Measurements from ENCODE around the gene GRIA1.

GRIA1 gene

DNA sequence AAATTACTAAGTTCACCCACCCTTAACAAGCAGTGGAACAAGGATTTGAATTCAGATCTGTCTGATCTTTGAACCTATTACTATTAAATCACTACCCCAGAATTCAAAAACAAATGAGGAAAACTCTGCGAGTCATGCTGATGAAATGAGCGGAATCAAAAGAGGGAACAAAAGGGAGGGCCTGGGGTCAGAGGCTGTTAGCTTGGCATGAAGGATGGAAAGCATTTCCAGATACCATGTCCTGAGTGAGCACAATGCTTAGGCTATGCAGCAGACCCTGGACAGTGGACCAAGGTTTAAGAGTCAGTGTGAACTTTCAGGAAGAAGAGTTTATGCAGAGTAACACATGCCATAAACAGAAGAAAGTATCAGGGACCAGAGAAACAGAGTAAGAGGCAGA, 30.5 kb downstream of the GRIA1 start:
- no peak overlapping the region for H3K27ac ChIP-seq (ENCODE audit: low read length)
- no peak overlapping the region for H3K4me3 ChIP-seq (ENCODE audit: low read length in 2 of 2)
- H3K36me3 ChIP-seq (ENCODE audit: control insufficient read depth in 2 of 2, insufficient read depth in 2 of 2, low read length in 2 of 2), result no peaks in the 10 kb centered on the region
- no peak overlapping the region for H3K9ac ChIP-seq (ENCODE audit: low read length in 2 of 2)
- no peaks in the 10 kb centered on the region for H3K27me3 ChIP-seq (ENCODE audit: control insufficient read depth in 1 of 2, insufficient read depth in 2 of 2, low read length in 2 of 2)
- no peaks in the 10 kb centered on the region for H3K9me3 ChIP-seq (ENCODE audit: control insufficient read depth in 2 of 2, low read length in 2 of 2)
- no peaks in the 10 kb centered on the region for H3K4me1 ChIP-seq (ENCODE audit: control insufficient read depth, insufficient read depth, low read length)

- no peak overlapping the region for H3K27ac ChIP-seq (ENCODE audit: low read length)
- no peaks in the 10 kb centered on the region for H3K27me3 ChIP-seq (ENCODE audit: control insufficient read depth in 1 of 2, insufficient read depth in 2 of 2, low read length in 2 of 2)
- H3K9me3 ChIP-seq (ENCODE audit: control insufficient read depth in 2 of 2, low read length in 2 of 2), result no peaks in the 10 kb centered on the region
- no peak overlapping the region for H3K9ac ChIP-seq (ENCODE audit: low read length in 2 of 2)
- no peak overlapping the region for H3K4me3 ChIP-seq (ENCODE audit: low read length in 2 of 2)
- H3K36me3 ChIP-seq (ENCODE audit: control insufficient read depth in 2 of 2, insufficient read depth in 2 of 2, low read length in 2 of 2), result no peaks in the 10 kb centered on the region
- peaks cover under 1% of the 10 kb centered on the region for H3K4me1 ChIP-seq (ENCODE audit: control insufficient read depth, insufficient read depth, low read length)
These were observed 32.7 kb downstream of the GRIA1 start for GRCh38 chr5:153523211-153523610.

- Histone ChIP-seq H3K27me3 (ENCODE audit: control insufficient read depth in 1 of 2, insufficient read depth in 2 of 2, low read length in 2 of 2) (no peaks in the 10 kb centered on the region), H3K36me3 (ENCODE audit: control insufficient read depth in 2 of 2, insufficient read depth in 2 of 2, low read length in 2 of 2) (no peaks in the 10 kb centered on the region), H3K27ac (ENCODE audit: low read length) (no peak overlapping the region), H3K9ac (ENCODE audit: low read length in 2 of 2) (no peak overlapping the region), H3K4me3 (ENCODE audit: low read length in 2 of 2) (no peak overlapping the region), H3K4me1 (ENCODE audit: control insufficient read depth, insufficient read depth, low read length) (peaks cover 2% of the 10 kb centered on the region), H3K9me3 (ENCODE audit: control insufficient read depth in 2 of 2, low read length in 2 of 2) (no peaks in the 10 kb centered on the region)
These were observed 33.4 kb downstream of the GRIA1 start for GRCh38 chr5:153523831-153524230.

- no peaks in the 10 kb centered on the region for H3K36me3 ChIP-seq (ENCODE audit: control insufficient read depth in 2 of 2, insufficient read depth in 2 of 2, low read length in 2 of 2)
- no peaks in the 10 kb centered on the region for H3K9me3 ChIP-seq (ENCODE audit: control insufficient read depth in 2 of 2, low read length in 2 of 2)
- no peaks in the 10 kb centered on the region for H3K27me3 ChIP-seq (ENCODE audit: control insufficient read depth in 1 of 2, insufficient read depth in 2 of 2, low read length in 2 of 2)
- no peak overlapping the region for H3K9ac ChIP-seq (ENCODE audit: low read length in 2 of 2)
- no peak overlapping the region for H3K27ac ChIP-seq (ENCODE audit: low read length)
- H3K4me3 ChIP-seq (ENCODE audit: low read length in 2 of 2), result no peak overlapping the region
- H3K4me1 ChIP-seq (ENCODE audit: control insufficient read depth, insufficient read depth, low read length), result peaks cover 2% of the 10 kb centered on the region
These were observed 35.1 kb downstream of the GRIA1 start for GRCh38 chr5:153525536-153525935.

DNA sequence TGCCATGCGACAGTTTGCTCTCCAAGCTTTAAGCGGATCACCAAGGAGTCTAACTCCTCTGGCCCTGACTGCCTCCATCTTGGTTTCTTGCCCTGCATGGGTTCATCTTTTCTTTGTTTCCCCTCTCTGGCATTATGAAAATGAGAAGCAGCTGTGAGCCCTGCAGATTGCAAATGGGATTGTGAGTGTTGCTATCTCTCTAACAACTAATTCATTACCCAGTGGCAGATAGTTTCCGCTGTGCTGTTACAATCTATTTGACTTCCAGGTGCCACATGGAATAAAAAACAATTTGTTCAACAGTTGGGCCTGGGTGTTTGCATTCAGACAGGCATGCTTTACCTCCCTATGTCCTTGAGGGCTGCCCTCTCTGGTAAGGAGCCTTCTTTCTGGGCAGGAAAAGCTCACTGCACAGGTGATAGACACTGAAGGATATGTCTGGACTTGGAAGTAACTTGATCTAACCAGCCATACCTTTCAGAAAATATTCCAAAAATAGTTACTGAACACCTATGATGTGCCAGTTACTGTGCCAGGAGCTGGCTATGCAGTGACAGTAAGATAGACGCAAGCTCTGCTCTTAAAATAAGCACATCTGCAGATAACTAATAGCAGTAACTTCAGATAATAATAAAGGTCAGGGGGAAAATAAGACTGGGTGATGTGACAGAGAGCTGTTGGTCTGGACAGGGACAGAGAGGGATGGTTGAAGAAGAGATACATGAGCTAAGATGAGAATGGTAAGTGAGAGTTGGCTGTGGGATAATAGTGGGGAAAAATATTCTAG, 40.1 kb downstream of the GRIA1 start:
- H3K9me3 ChIP-seq (ENCODE audit: control insufficient read depth in 2 of 2, low read length in 2 of 2), result no peaks in the 10 kb centered on the region
- no peak overlapping the region for H3K27ac ChIP-seq (ENCODE audit: low read length)
- H3K9ac ChIP-seq (ENCODE audit: low read length in 2 of 2), result no peak overlapping the region
- no peaks in the 10 kb centered on the region for H3K36me3 ChIP-seq (ENCODE audit: control insufficient read depth in 2 of 2, insufficient read depth in 2 of 2, low read length in 2 of 2)
- H3K4me1 ChIP-seq (ENCODE audit: control insufficient read depth, insufficient read depth, low read length), result peaks cover 2% of the 10 kb centered on the region
- no peaks in the 10 kb centered on the region for H3K27me3 ChIP-seq (ENCODE audit: control insufficient read depth in 1 of 2, insufficient read depth in 2 of 2, low read length in 2 of 2)
- no peak overlapping the region for H3K4me3 ChIP-seq (ENCODE audit: low read length in 2 of 2)

DNA sequence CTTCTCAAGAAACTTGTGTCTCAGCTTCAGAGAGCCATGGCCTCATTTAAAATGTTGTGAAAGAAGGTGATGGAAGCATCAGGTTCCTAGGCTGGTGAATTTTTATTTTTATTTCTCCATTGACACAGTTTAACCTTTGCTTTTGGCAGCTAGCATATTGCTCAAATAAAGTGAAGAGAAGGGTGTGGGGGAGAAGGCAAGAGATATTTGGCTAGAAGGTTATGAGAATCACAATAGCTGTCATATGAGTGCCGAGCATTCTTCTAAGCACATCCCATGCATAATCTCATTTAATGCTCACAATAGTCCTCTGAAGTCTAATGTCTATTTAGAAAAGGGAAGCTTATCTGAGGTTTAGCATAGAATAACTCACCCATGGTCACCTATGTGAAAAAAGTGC, 43.1 kb downstream of the GRIA1 start:
- Histone ChIP-seq H3K9me3 (ENCODE audit: control insufficient read depth in 2 of 2, low read length in 2 of 2) (no peaks in the 10 kb centered on the region), H3K9ac (ENCODE audit: low read length in 2 of 2) (no peak overlapping the region), H3K27ac (ENCODE audit: low read length) (no peak overlapping the region)

GRCh38 chr5:153534102-153534501, 43.6 kb downstream of the GRIA1 start:
- Histone ChIP-seq H3K27me3 (ENCODE audit: control insufficient read depth in 1 of 2, insufficient read depth in 2 of 2, low read length in 2 of 2) (no peaks in the 10 kb centered on the region), H3K27ac (ENCODE audit: low read length) (no peak overlapping the region), H3K4me1 (ENCODE audit: control insufficient read depth, insufficient read depth, low read length) (no peaks in the 10 kb centered on the region), H3K4me3 (ENCODE audit: low read length in 2 of 2) (no peak overlapping the region), H3K9ac (ENCODE audit: low read length in 2 of 2) (no peak overlapping the region), H3K36me3 (ENCODE audit: control insufficient read depth in 2 of 2, insufficient read depth in 2 of 2, low read length in 2 of 2) (no peaks in the 10 kb centered on the region), H3K9me3 (ENCODE audit: control insufficient read depth in 2 of 2, low read length in 2 of 2) (no peaks in the 10 kb centered on the region)

More for the DNA sequence above, 43.1 kb downstream of the GRIA1 start:
- no peaks in the 10 kb centered on the region for H3K4me1 ChIP-seq (ENCODE audit: control insufficient read depth, insufficient read depth, low read length)
- no peaks in the 10 kb centered on the region for H3K36me3 ChIP-seq (ENCODE audit: control insufficient read depth in 2 of 2, insufficient read depth in 2 of 2, low read length in 2 of 2)
- no peaks in the 10 kb centered on the region for H3K27me3 ChIP-seq (ENCODE audit: control insufficient read depth in 1 of 2, insufficient read depth in 2 of 2, low read length in 2 of 2)
- no peak overlapping the region for H3K4me3 ChIP-seq (ENCODE audit: low read length in 2 of 2)

GRCh38 chr5:153537207-153537606, 46.7 kb downstream of the GRIA1 start:
- Histone ChIP-seq H3K4me3 (ENCODE audit: low read length in 2 of 2) (no peak overlapping the region), H3K9me3 (ENCODE audit: control insufficient read depth in 2 of 2, low read length in 2 of 2) (no peaks in the 10 kb centered on the region), H3K36me3 (ENCODE audit: control insufficient read depth in 2 of 2, insufficient read depth in 2 of 2, low read length in 2 of 2) (no peaks in the 10 kb centered on the region), H3K9ac (ENCODE audit: low read length in 2 of 2) (no peak overlapping the region), H3K4me1 (ENCODE audit: control insufficient read depth, insufficient read depth, low read length) (no peaks in the 10 kb centered on the region), H3K27me3 (ENCODE audit: control insufficient read depth in 1 of 2, insufficient read depth in 2 of 2, low read length in 2 of 2) (no peaks in the 10 kb centered on the region), H3K27ac (ENCODE audit: low read length) (no peak overlapping the region)

GRCh38 chr5:153539983-153540382, 49.5 kb downstream of the GRIA1 start:
- no peak overlapping the region for H3K9ac ChIP-seq (ENCODE audit: low read length in 2 of 2)
- no peaks in the 10 kb centered on the region for H3K4me1 ChIP-seq (ENCODE audit: control insufficient read depth, insufficient read depth, low read length)
- no peak overlapping the region for H3K27ac ChIP-seq (ENCODE audit: low read length)
- no peaks in the 10 kb centered on the region for H3K27me3 ChIP-seq (ENCODE audit: control insufficient read depth in 1 of 2, insufficient read depth in 2 of 2, low read length in 2 of 2)
- H3K4me3 ChIP-seq (ENCODE audit: low read length in 2 of 2), result no peak overlapping the region
- no peaks in the 10 kb centered on the region for H3K9me3 ChIP-seq (ENCODE audit: control insufficient read depth in 2 of 2, low read length in 2 of 2)
- no peaks in the 10 kb centered on the region for H3K36me3 ChIP-seq (ENCODE audit: control insufficient read depth in 2 of 2, insufficient read depth in 2 of 2, low read length in 2 of 2)

DNA sequence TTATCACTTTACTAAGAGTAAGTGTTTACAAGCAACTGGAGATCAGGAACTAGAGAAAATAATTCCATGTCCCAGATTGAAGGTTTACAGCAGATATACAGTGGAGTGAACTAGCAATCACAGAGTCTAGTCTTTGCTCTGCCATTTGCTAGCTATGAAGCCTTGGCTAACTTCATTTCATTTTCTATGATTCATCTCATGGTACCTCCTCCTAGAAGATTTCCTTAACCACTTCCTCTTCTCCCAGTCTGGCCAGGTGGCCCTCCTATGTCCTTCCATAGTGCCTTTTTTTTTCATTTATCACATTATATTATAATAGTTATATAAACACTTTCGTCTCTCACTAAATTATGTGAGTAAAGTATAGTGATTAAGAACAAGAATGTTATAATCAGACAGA, 52.1 kb downstream of the GRIA1 start:
- Histone ChIP-seq H3K4me3 (ENCODE audit: low read length in 2 of 2) (no peak overlapping the region), H3K9ac (ENCODE audit: low read length in 2 of 2) (no peak overlapping the region), H3K4me1 (ENCODE audit: control insufficient read depth, insufficient read depth, low read length) (no peaks in the 10 kb centered on the region), H3K36me3 (ENCODE audit: control insufficient read depth in 2 of 2, insufficient read depth in 2 of 2, low read length in 2 of 2) (no peaks in the 10 kb centered on the region), H3K27ac (ENCODE audit: low read length) (no peak overlapping the region), H3K9me3 (ENCODE audit: control insufficient read depth in 2 of 2, low read length in 2 of 2) (no peaks in the 10 kb centered on the region), H3K27me3 (ENCODE audit: control insufficient read depth in 1 of 2, insufficient read depth in 2 of 2, low read length in 2 of 2) (no peaks in the 10 kb centered on the region)

DNA sequence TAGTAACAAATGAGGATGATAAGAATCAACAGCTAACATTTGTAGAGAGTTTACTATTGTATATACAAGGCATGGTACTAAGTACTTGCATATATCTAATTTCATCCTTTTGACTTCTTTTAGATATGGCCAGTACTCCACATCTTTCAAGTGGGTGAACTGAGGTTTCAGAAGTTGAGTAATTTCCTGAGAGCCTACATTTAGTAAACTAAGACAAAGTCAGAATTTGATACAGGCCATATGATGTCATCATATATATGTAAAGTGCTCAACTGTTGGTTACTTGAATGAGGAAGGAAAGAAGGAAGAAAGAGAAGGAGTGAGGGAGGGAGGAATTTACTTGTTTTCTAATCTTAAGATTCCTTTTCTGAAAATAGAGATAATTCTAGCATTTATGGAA, 52.8 kb downstream of the GRIA1 start:
- no peaks in the 10 kb centered on the region for H3K27me3 ChIP-seq (ENCODE audit: control insufficient read depth in 1 of 2, insufficient read depth in 2 of 2, low read length in 2 of 2)
- H3K36me3 ChIP-seq (ENCODE audit: control insufficient read depth in 2 of 2, insufficient read depth in 2 of 2, low read length in 2 of 2), result no peaks in the 10 kb centered on the region
- no peaks in the 10 kb centered on the region for H3K4me1 ChIP-seq (ENCODE audit: control insufficient read depth, insufficient read depth, low read length)
- no peak overlapping the region for H3K9ac ChIP-seq (ENCODE audit: low read length in 2 of 2)
- H3K9me3 ChIP-seq (ENCODE audit: control insufficient read depth in 2 of 2, low read length in 2 of 2), result no peaks in the 10 kb centered on the region
- H3K4me3 ChIP-seq (ENCODE audit: low read length in 2 of 2), result no peak overlapping the region
- no peak overlapping the region for H3K27ac ChIP-seq (ENCODE audit: low read length)
